HUES64 (cell line): ENCODE results near the gene GTF2F1.

Experiments used
- H3K27ac ChIP-seq: 2 replicates; pipeline ENCODE4 v1.7.0; 2013; ENCODE audit warnings: low read depth, low read length, inconsistent platforms
- H3K27me3 ChIP-seq: 2 replicates; pipeline ENCODE4 v1.6.1; 2013; ENCODE audit warnings: mild to moderate bottlenecking, low read length; ENCODE audit not compliant: insufficient read depth
- H3K36me3 ChIP-seq: 2 replicates; pipeline ENCODE4 v1.6.1; 2013; ENCODE audit warnings: mild to moderate bottlenecking, low read length; ENCODE audit not compliant: insufficient read depth
- H3K4me1 ChIP-seq: 2 replicates; pipeline ENCODE4 v1.6.1; 2013; ENCODE audit warnings: mild to moderate bottlenecking, low read length, moderate library complexity; ENCODE audit not compliant: insufficient read depth
- H3K4me3 ChIP-seq: 2 replicates; pipeline ENCODE4 v1.5.1; 2013; ENCODE audit warnings: mild to moderate bottlenecking, low read length, moderate library complexity
- H3K9ac ChIP-seq: 2 replicates; pipeline ENCODE4 v1.6.1; 2013; ENCODE audit warnings: mild to moderate bottlenecking, low read depth, low read length
- H3K9me3 ChIP-seq: 2 replicates; pipeline ENCODE4 v1.6.1; 2013; ENCODE audit warnings: low read depth, low read length; ENCODE audit not compliant: insufficient read depth
- WGBS: fragments of 150-250, 120-280 bp; methylation state at CpG from one replicate; pipeline ENCODE4 v1.1.7; 2013; ENCODE audit warnings: missing lambda C conversion rate; 5-methylcytosine and 5-hydroxymethylcytosine counted together

The GTF2F1 gene

DNA sequence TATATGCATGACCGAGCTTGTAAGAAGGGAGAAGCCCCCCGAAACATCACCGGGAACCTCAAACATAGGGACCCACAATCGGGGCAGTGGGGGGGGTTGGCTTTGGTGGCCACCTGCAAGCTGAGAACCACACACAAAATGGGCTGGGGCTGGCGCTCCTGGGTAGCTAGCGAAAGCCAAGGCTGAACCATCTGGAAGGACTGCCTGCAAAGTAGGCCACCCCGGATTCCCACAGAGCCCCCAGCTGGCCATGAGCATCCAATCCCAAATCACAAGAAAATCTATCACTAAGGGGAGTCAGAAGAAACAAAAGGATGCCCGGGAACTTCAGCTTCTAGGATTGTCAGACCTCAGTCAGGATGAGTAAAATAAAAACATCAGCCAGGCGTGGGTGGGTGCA is 14.5 kb downstream of the GTF2F1 start:
- no peak overlapping the region for H3K9ac ChIP-seq
- H3K4me3 ChIP-seq, result no peak overlapping the region
- H3K9me3 ChIP-seq, result peaks cover 8% of the 10 kb centered on the region
- WGBS, result 95% methylated on average over 9 of the region's 9 CpGs
- no peaks in the 10 kb centered on the region for H3K27me3 ChIP-seq
- no peak overlapping the region; the same call in 1 of the 2 replicates for H3K27ac ChIP-seq
- peaks cover 7% of the 10 kb centered on the region for H3K4me1 ChIP-seq
- peaks cover 55% of the 10 kb centered on the region for H3K36me3 ChIP-seq

GRCh38 chr19:6378041-6378440 is 14.9 kb downstream of the GTF2F1 start:
- 86% methylated on average over 6 of the region's 6 CpGs for WGBS
- Histone ChIP-seq H3K9ac (no peak overlapping the region), H3K27me3 (no peaks in the 10 kb centered on the region), H3K4me1 (peaks cover 7% of the 10 kb centered on the region), H3K27ac (peak overlapping the region; percentile 16; the same call in 1 of the 2 replicates), H3K9me3 (peaks cover 8% of the 10 kb centered on the region), H3K4me3 (no peak overlapping the region), H3K36me3 (peaks cover 50% of the 10 kb centered on the region)

GRCh38 chr19:6376512-6377190 is 16.3 kb downstream of the GTF2F1 start:
- peaks cover 7% of the 10 kb centered on the region for H3K4me1 ChIP-seq
- peaks cover 38% of the 10 kb centered on the region for H3K36me3 ChIP-seq
- H3K9ac ChIP-seq, result no peak overlapping the region
- H3K4me3 ChIP-seq, result no peak overlapping the region
- no peaks in the 10 kb centered on the region for H3K27me3 ChIP-seq
- H3K9me3 ChIP-seq, result peaks cover 8% of the 10 kb centered on the region
- no peak overlapping the region for H3K27ac ChIP-seq
- 92% methylated on average over 18 of the region's 19 CpGs for WGBS

DNA sequence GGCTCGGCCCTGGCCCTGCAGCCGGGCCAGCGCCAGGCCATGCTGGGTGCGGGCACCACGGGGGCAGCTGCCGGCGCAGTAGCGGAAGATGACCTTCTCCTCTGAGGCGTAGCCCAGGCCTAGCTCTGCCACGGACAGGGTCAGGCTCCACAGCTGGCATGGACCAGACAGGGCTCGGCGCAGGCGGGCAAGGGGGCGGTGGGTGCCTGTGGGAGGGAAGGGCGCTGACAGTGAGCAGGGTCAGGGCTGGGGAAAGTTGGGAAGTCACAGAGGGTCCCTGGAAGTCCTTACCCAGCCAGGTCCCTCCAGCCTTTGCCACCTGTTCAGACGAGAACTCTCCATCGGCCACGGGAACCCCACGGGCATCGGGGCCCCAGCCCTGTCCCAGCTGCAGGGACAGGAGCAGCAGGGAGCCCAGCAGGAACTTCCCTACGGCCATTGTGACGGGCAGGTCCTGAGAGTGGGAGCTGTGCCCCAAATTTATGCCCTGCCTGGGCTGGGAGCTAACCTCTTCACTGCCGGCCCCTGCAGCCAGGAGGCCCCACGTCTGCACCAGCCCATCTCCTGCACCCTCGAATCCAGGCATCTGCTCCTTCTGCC is 17.5 kb downstream of the GTF2F1 start, which contains the start of gene PSPN:
Gene PSPN, minus strand, starts transcription at position 523 of the 600 bp plus-strand sequence. Its CDS starts 84 bp downstream, at position 439.
- WGBS, result 94% methylated on average over 25 of the region's 25 CpGs
- Histone ChIP-seq H3K9me3 (peaks cover 8% of the 10 kb centered on the region), H3K27me3 (no peaks in the 10 kb centered on the region), H3K9ac (no peak within 1 kb of the TSS), H3K27ac (no peak within 1 kb of the TSS), H3K4me1 (peaks cover 7% of the 10 kb centered on the region), H3K36me3 (peaks cover 27% of the 10 kb centered on the region), H3K4me3 (no peak within 1 kb of the TSS)

GRCh38 chr19:6374711-6375410 is 18.1 kb downstream of the GTF2F1 start:
- Histone ChIP-seq H3K36me3 (peaks cover 20% of the 10 kb centered on the region), H3K27me3 (no peaks in the 10 kb centered on the region), H3K9ac (no peak overlapping the region), H3K9me3 (peaks cover 2% of the 10 kb centered on the region), H3K4me1 (peaks cover 7% of the 10 kb centered on the region), H3K27ac (no peak overlapping the region), H3K4me3 (no peak overlapping the region)
- WGBS, result 95% methylated on average over 29 of the region's 29 CpGs

- WGBS, result 91% methylated on average over 29 of the region's 29 CpGs
- Histone ChIP-seq H3K4me3 (peak overlapping the region; percentile 47), H3K9ac (peak overlapping the region; percentile 56), H3K36me3 (peaks cover 14% of the 10 kb centered on the region), H3K4me1 (peaks cover 7% of the 10 kb centered on the region), H3K27ac (peak overlapping the region; percentile 37; the same call in 1 of the 2 replicates), H3K27me3 (no peaks in the 10 kb centered on the region), H3K9me3 (no peaks in the 10 kb centered on the region)
Observed at GRCh38 chr19:6374161-6374709, 18.7 kb downstream of the GTF2F1 start.

- WGBS, result 22% methylated on average over 5 of the region's 5 CpGs
- Histone ChIP-seq H3K27me3 (no peaks in the 10 kb centered on the region), H3K27ac (peak overlapping the region; percentile 37; the same call in 1 of the 2 replicates), H3K9ac (peak overlapping the region; percentile 56), H3K36me3 (peaks cover 12% of the 10 kb centered on the region), H3K9me3 (no peaks in the 10 kb centered on the region), H3K4me3 (peak overlapping the region; percentile 47), H3K4me1 (peaks cover 7% of the 10 kb centered on the region)
Observed at GRCh38 chr19:6373813-6374108, 19.2 kb downstream of the GTF2F1 start.

DNA sequence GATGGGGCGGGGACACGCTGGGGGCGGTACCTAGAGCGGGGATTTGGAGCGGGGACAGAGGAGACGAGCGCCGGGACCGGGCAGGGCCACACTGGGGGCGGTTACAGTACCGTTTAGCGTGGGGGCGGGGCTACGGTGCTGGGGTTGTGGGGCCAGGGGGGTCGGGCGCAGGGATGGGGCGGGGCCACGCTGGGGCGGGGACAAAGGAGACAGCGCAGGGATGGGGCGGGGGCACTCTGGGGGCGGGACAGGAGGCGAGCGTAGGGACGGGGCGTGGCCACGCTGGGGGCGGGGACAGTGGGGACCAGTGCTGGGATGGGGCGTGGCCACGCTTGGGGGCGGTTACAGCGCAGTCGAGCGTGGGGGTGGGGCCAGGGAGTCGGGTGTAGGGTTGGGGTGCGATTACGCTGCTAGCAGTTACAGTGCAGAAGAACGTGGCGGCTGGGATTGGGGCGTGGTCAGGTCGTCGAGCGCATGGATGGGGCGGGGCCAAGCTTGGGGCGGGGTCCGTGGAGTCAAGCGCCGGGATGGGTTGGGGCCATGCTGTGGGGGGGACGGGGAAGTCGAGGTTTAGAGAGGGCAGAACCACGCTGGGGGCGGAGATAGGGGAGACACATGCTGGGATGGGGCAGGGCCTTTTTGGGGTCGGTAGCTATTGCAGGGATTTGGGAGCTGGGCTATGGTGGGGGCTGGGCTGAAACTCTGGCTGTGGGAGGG is 19.7 kb downstream of the GTF2F1 start:
- peaks cover 7% of the 10 kb centered on the region for H3K4me1 ChIP-seq
- H3K4me3 ChIP-seq, result peak overlapping the region; percentile 84
- H3K9me3 ChIP-seq, result no peaks in the 10 kb centered on the region
- H3K27me3 ChIP-seq, result no peaks in the 10 kb centered on the region
- H3K36me3 ChIP-seq, result peaks cover 17% of the 10 kb centered on the region
- peak overlapping the region; percentile 97 for H3K27ac ChIP-seq
- H3K9ac ChIP-seq, result peak overlapping the region; percentile 80
- WGBS, result 2% methylated on average over 53 of the region's 53 CpGs

DNA sequence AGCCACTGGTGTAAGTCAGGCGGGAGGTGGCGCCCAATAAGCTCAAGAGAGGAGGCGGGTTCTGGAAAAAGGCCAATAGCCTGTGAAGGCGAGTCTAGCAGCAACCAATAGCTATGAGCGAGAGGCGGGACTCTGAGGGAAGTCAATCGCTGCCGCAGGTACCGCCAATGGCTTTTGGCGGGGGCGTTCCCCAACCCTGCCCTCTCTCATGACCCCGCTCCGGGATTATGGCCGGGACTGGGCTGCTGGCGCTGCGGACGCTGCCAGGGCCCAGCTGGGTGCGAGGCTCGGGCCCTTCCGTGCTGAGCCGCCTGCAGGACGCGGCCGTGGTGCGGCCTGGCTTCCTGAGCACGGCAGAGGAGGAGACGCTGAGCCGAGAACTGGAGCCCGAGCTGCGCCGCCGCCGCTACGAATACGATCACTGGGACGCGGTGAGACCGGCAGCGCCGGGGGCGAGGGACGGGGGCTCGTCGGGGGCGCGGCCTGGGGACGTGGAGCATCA is 20.3 kb downstream of the GTF2F1 start, which contains the start of gene ALKBH7:
Gene ALKBH7, plus strand, starts transcription at position 201 of the 502 bp plus-strand sequence. Its CDS starts 27 bp downstream, at position 228.
- WGBS, result under 1% methylated on average over 47 of the region's 47 CpGs
- H3K9me3 ChIP-seq, result no peaks in the 10 kb centered on the region
- peaks cover 7% of the 10 kb centered on the region for H3K4me1 ChIP-seq
- peak within 1 kb of the TSS; percentile 80 for H3K9ac ChIP-seq
- H3K27me3 ChIP-seq, result no peaks in the 10 kb centered on the region
- H3K4me3 ChIP-seq, result peak within 1 kb of the TSS; percentile 84
- H3K36me3 ChIP-seq, result peaks cover 23% of the 10 kb centered on the region
- H3K27ac ChIP-seq, result peak within 1 kb of the TSS; percentile 97

DNA sequence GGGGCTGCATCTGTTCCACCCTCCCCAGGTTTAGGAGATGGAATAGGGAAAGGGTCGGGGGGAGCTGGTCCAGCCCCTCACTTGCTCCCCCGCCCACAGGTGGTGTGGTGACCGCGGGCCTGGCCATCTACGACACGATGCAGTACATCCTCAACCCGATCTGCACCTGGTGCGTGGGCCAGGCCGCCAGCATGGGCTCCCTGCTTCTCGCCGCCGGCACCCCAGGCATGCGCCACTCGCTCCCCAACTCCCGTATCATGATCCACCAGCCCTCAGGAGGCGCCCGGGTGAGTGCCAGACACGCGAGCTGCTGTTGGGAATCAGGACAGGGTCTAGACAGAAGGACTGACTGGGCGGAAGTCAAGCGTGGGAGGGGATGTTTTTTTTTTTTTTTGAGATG is 28.6 kb downstream of the GTF2F1 start:
- Histone ChIP-seq H3K4me1 (no peaks in the 10 kb centered on the region), H3K4me3 (no peak overlapping the region), H3K9ac (no peak overlapping the region), H3K27me3 (no peaks in the 10 kb centered on the region), H3K9me3 (no peaks in the 10 kb centered on the region), H3K36me3 (peaks cover 46% of the 10 kb centered on the region), H3K27ac (no peak overlapping the region)
- 96% methylated on average over 21 of the region's 21 CpGs for WGBS
